Hematopoietic multipotent progenitor cell treated with erythropoietin and hydrocortisone succinate and interleukin-3 and kit ligand, for 15 days (in vitro differentiated cells): ENCODE data around the gene ONECUT3.
"Not testable (repeated sequence)": the region's sequence is repeated elsewhere in the genome, so short reads cannot be mapped to it uniquely, and the experiment has no call there.

Experiments used
- DNase-seq: peaks from one replicate; pipeline ENCODE4 v3.0.0-alpha.2; 2015; ENCODE audit warnings: low spot score

Gene ONECUT3

GRCh38 chr19:1752757-1753728 is at the start of gene ONECUT3:
Gene ONECUT3 (plus strand): TSS chr19:1753506. CDS start chr19:1753663, 157 bp downstream.
- no peak for DNase-seq

- DNase-seq, result no peak
Measured at GRCh38 chr19:1704339-1704738, 49.0 kb upstream of the ONECUT3 start.

- no peak for DNase-seq
Measured at GRCh38 chr19:1705367-1705766, 47.9 kb upstream of the ONECUT3 start.

GRCh38 chr19:1706646-1707045 is 46.7 kb upstream of the ONECUT3 start:
- DNase-seq, result not testable (repeated sequence)

- no peak for DNase-seq
Measured at GRCh38 chr19:1707240-1707639, 46.1 kb upstream of the ONECUT3 start.

- no peak for DNase-seq
Measured at GRCh38 chr19:1713170-1713569, 40.1 kb upstream of the ONECUT3 start.

GRCh38 chr19:1715540-1715939 is 37.8 kb upstream of the ONECUT3 start:
- DNase-seq, result no peak

GRCh38 chr19:1717200-1717969 is 35.9 kb upstream of the ONECUT3 start:
- no peak for DNase-seq

- DNase-seq, result no peak
Measured at GRCh38 chr19:1717970-1718264, 35.4 kb upstream of the ONECUT3 start.

- no peak for DNase-seq
Measured at GRCh38 chr19:1718420-1719291, 34.6 kb upstream of the ONECUT3 start.

GRCh38 chr19:1719519-1719918 is 33.8 kb upstream of the ONECUT3 start:
- no peak for DNase-seq

- DNase-seq, result no peak
Measured at GRCh38 chr19:1720237-1720636, 33.1 kb upstream of the ONECUT3 start.

GRCh38 chr19:1725100-1726064 is 27.9 kb upstream of the ONECUT3 start:
- no peak for DNase-seq

- no peak for DNase-seq
Measured at GRCh38 chr19:1728816-1729567, 24.3 kb upstream of the ONECUT3 start.

- no peak for DNase-seq
Measured at GRCh38 chr19:1729568-1729925, 23.8 kb upstream of the ONECUT3 start.

- no peak for DNase-seq
Measured at GRCh38 chr19:1730157-1730556, 23.1 kb upstream of the ONECUT3 start.

GRCh38 chr19:1734321-1734966 is 18.9 kb upstream of the ONECUT3 start:
- DNase-seq, result no peak

- no peak for DNase-seq
Measured at GRCh38 chr19:1736280-1736679, 17.0 kb upstream of the ONECUT3 start.

GRCh38 chr19:1736927-1737326 is 16.4 kb upstream of the ONECUT3 start:
- DNase-seq, result no peak
